HEK293 (cell line): Measurements from ENCODE around the gene PHLDA1.
A peak's percentile ranks its signal among the peaks of the same experiment; 100 is the strongest.

Experiments
- CTCF ChIA-PET: fragments of 350-600 bp; formaldehyde crosslinking; extraction: SDS; loops from one replicate; lab custom pipeline; 2021; ENCODE audit warnings: antibody characterized with exemption; lab: Yijun Ruan, JAX
- POLR2A ChIA-PET: fragments of 300-600 bp; formaldehyde crosslinking; extraction: SDS; loops from one replicate; lab custom pipeline; 2020; ENCODE audit warnings: antibody characterized with exemption, inconsistent platforms; lab: Yijun Ruan, JAX
- H3K27ac ChIP-seq: fragments of 200-500 bp; sonication (Bioruptor generic); 2 replicates; pipeline ENCODE4 v1.5.1; 2014; ENCODE audit warnings: low read depth, low read length, control low read depth, inconsistent platforms; ENCODE audit errors: extremely low read depth
- H3K36me3 ChIP-seq, 2 experiments: fragments of 200-500 bp in 1 of 2; sonication (Bioruptor generic) in 1 of 2; 1 replicate in 1 of 2; 2 replicates in 1 of 2; pipeline ENCODE4 v1.5.1; 2014 to 2017; ENCODE audit warnings: inconsistent platforms in 2 of 2, low read length in 2 of 2; ENCODE audit not compliant: control insufficient read depth in 2 of 2, insufficient read depth in 1 of 2
- H3K4me1 ChIP-seq: fragments of 200-500 bp; sonication (Bioruptor generic); 2 replicates; pipeline ENCODE4 v1.5.1; 2014; ENCODE audit warnings: mild to moderate bottlenecking, low read length, inconsistent platforms; ENCODE audit not compliant: control insufficient read depth, insufficient read depth
- H3K4me3 ChIP-seq: 2 replicates; pipeline ENCODE4 v1.5.1; 2011; ENCODE audit warnings: low read depth, mild to moderate bottlenecking, control low read depth, low read length, moderate library complexity
- H3K9me3 ChIP-seq: fragments of 200-500 bp; sonication (Bioruptor generic); 2 replicates; pipeline ENCODE4 v1.5.1; 2014; ENCODE audit warnings: low read depth, low read length, inconsistent platforms; ENCODE audit not compliant: control insufficient read depth, insufficient read depth
- ATF2 ChIP-seq: fragments of 450-650 bp; formaldehyde crosslinking; IDR thresholded peaks from 2 replicates; pipeline ENCODE4 v1.5.1; 2016; ENCODE audit warnings: missing biosample characterization, missing genetic modification characterization, low read depth
- BCL11B ChIP-seq: fragments of 450-650 bp; formaldehyde crosslinking; IDR thresholded peaks from 2 replicates; pipeline ENCODE4 v1.5.1; 2016; ENCODE audit warnings: low read depth, missing biosample characterization, missing genetic modification characterization
- MEIS1 ChIP-seq: sonication (generic); formaldehyde crosslinking; IDR thresholded peaks from 2 replicates; pipeline ENCODE4 v1.8.1; 2022; ENCODE audit warnings: missing genetic modification reagents, mild to moderate bottlenecking, borderline replicate concordance
- PBX3 ChIP-seq: sonication (generic); formaldehyde crosslinking; IDR thresholded peaks from 2 replicates; pipeline ENCODE4 v1.8.1; 2022; ENCODE audit warnings: mild to moderate bottlenecking, moderate library complexity, missing genetic modification reagents
- SP7 ChIP-seq: fragments of 450-650 bp; formaldehyde crosslinking; IDR thresholded peaks from 2 replicates; pipeline ENCODE4 v1.5.1; 2016; ENCODE audit warnings: missing biosample characterization, missing genetic modification characterization
- ZBTB7A ChIP-seq: fragments of 450-650 bp; formaldehyde crosslinking; IDR thresholded peaks from 2 replicates; pipeline ENCODE4 v1.5.1; 2016; ENCODE audit warnings: low read depth, missing biosample characterization, missing genetic modification characterization
- ZBTB8A ChIP-seq: fragments of 450-650 bp; formaldehyde crosslinking; IDR thresholded peaks from 2 replicates; pipeline ENCODE4 v1.5.1; 2016; ENCODE audit warnings: missing biosample characterization, missing genetic modification characterization
- ZNF157 ChIP-seq: fragments of 450-650 bp; formaldehyde crosslinking; IDR thresholded peaks from 2 replicates; pipeline ENCODE4 v1.5.1; 2016; ENCODE audit warnings: missing biosample characterization, missing genetic modification characterization
- ZNF184 ChIP-seq: fragments of 450-650 bp; IDR thresholded peaks from 2 replicates; pipeline ENCODE4 v1.5.1; 2018; ENCODE audit warnings: missing biosample characterization, mild to moderate bottlenecking, missing genetic modification characterization
- ZNF239 ChIP-seq: fragments of 450-650 bp; formaldehyde crosslinking; IDR thresholded peaks from 2 replicates; pipeline ENCODE4 v1.5.1; 2016; ENCODE audit warnings: missing biosample characterization, missing genetic modification characterization
- ZNF362 ChIP-seq: fragments of 450-650 bp; formaldehyde crosslinking; IDR thresholded peaks from 2 replicates; pipeline ENCODE4 v1.5.1; 2016; ENCODE audit warnings: missing biosample characterization, missing genetic modification characterization
- ZNF37A ChIP-seq: fragments of 450-650 bp; IDR thresholded peaks from 2 replicates; pipeline ENCODE4 v1.5.1; 2018; ENCODE audit warnings: missing biosample characterization, missing genetic modification characterization
- ZNF391 ChIP-seq: fragments of 450-650 bp; formaldehyde crosslinking; IDR thresholded peaks from 2 replicates; pipeline ENCODE4 v1.5.1; 2016; ENCODE audit warnings: low read depth, missing biosample characterization, missing genetic modification characterization, borderline replicate concordance
- ZNF529 ChIP-seq: fragments of 450-650 bp; formaldehyde crosslinking; IDR thresholded peaks from 2 replicates; pipeline ENCODE4 v1.5.1; 2017; ENCODE audit warnings: missing genetic modification characterization, missing biosample characterization; ENCODE audit not compliant: insufficient replicate concordance
- ZNF558 ChIP-seq: fragments of 450-650 bp; formaldehyde crosslinking; IDR thresholded peaks from 2 replicates; pipeline ENCODE4 v1.5.1; 2016; ENCODE audit warnings: missing biosample characterization, missing genetic modification characterization
- ZNF585B ChIP-seq: fragments of 450-650 bp; formaldehyde crosslinking; IDR thresholded peaks from 2 replicates; pipeline ENCODE4 v1.5.1; 2016; ENCODE audit warnings: missing biosample characterization, missing genetic modification characterization
- ZNF610 ChIP-seq: fragments of 450-650 bp; formaldehyde crosslinking; IDR thresholded peaks from 2 replicates; pipeline ENCODE4 v1.5.1; 2016; ENCODE audit warnings: missing biosample characterization, missing genetic modification characterization, borderline replicate concordance
- ZNF621 ChIP-seq: fragments of 450-650 bp; formaldehyde crosslinking; IDR thresholded peaks from 2 replicates; pipeline ENCODE4 v1.5.1; 2017; ENCODE audit warnings: missing biosample characterization, missing genetic modification characterization
- ZNF768 ChIP-seq: fragments of 450-650 bp; formaldehyde crosslinking; IDR thresholded peaks from 2 replicates; pipeline ENCODE4 v1.5.1; 2018; ENCODE audit warnings: missing biosample characterization, mild to moderate bottlenecking, missing genetic modification characterization
- ZNF830 ChIP-seq: fragments of 450-650 bp; IDR thresholded peaks from 2 replicates; pipeline ENCODE4 v1.5.0; 2018; ENCODE audit warnings: missing biosample characterization, missing genetic modification characterization, low read depth, mild to moderate bottlenecking, moderate library complexity
- ZNF837 ChIP-seq: fragments of 450-650 bp; formaldehyde crosslinking; IDR thresholded peaks from 2 replicates; pipeline ENCODE4 v1.5.1; 2016; ENCODE audit warnings: missing biosample characterization, missing genetic modification characterization
- ZSCAN23 ChIP-seq: fragments of 450-650 bp; formaldehyde crosslinking; IDR thresholded peaks from 2 replicates; pipeline ENCODE4 v1.5.1; 2016; ENCODE audit warnings: missing biosample characterization, missing genetic modification characterization
- TF ChIP-seq, protein P1 (sequence below): fragments of 450-650 bp; formaldehyde crosslinking; IDR thresholded peaks from 2 replicates; pipeline ENCODE4 v1.5.1; 2016; ENCODE audit warnings: missing biosample characterization, missing genetic modification characterization, borderline replicate concordance

The PHLDA1 gene

DNA sequence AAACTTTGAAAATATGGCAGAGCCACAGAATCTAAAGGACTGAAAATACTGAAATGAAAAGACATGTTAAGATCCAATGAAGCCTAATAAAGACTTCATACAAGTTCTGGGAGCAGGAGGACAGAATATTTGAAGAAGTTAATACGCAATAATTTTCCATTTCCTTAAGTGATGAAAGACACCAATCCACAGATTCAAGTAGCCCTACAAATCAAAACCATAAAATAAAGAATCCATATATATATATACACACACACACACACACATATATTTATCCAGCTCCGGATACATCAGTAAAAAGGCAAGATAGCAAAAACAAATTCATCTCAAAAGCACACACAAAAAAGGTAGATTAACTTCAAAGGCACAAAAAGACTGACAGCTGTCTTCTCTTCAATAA is 47.2 kb upstream of the PHLDA1 start:
- no peaks in the 10 kb centered on the region; the same call in 1 of the 2 replicates for H3K4me1 ChIP-seq
- ChIA-PET POLR2A (no interaction called here), CTCF (interaction anchor here (1.0 kb wide), 1 partner anchor 499 kb away, joined by 3 read pairs; no protein-coding TSS in a partner anchor)
- peaks cover 0 to 17% of the 10 kb centered on the region in 2 experiments; a peak in 2 of 3 replicates for H3K36me3 ChIP-seq
- no peaks in the 10 kb centered on the region for H3K9me3 ChIP-seq
- no peak overlapping the region for H3K4me3 ChIP-seq
- no peak for TF ChIP-seq ZNF830 (tag by site-specific recombination)
- no peak for TF ChIP-seq PBX3 (CRISPR knock-in tag)
- 0 out of 2 replicates have a peak, but pooled peaks have one; percentile 10 for TF ChIP-seq ZNF585B (tag by site-specific recombination)
- peak; percentile 100 for TF ChIP-seq ZNF558 (tag by site-specific recombination)
- TF ChIP-seq ZNF837 (tag by site-specific recombination): no peak
- no peak overlapping the region for H3K27ac ChIP-seq

GRCh38 chr12:76075448-76075847 is 43.9 kb upstream of the PHLDA1 start:
- CTCF ChIA-PET: no interaction called here
- Histone ChIP-seq H3K4me1 (no peaks in the 10 kb centered on the region; the same call in 1 of the 2 replicates), H3K36me3 (peaks cover 4 to 42% of the 10 kb centered on the region in 2 experiments), H3K27ac (no peak overlapping the region), H3K9me3 (no peaks in the 10 kb centered on the region), H3K4me3 (no peak overlapping the region)
- no peak for TF ChIP-seq ZNF837 (tag by site-specific recombination)
- no peak for TF ChIP-seq ZNF37A (tag by site-specific recombination)
- TF ChIP-seq, protein P1, sequence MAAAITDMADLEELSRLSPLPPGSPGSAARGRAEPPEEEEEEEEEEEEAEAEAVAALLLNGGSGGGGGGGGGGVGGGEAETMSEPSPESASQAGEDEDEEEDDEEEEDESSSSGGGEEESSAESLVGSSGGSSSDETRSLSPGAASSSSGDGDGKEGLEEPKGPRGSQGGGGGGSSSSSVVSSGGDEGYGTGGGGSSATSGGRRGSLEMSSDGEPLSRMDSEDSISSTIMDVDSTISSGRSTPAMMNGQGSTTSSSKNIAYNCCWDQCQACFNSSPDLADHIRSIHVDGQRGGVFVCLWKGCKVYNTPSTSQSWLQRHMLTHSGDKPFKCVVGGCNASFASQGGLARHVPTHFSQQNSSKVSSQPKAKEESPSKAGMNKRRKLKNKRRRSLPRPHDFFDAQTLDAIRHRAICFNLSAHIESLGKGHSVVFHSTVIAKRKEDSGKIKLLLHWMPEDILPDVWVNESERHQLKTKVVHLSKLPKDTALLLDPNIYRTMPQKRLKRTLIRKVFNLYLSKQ (tag by site-specific recombination): no peak
- no peak for TF ChIP-seq SP7 (tag by site-specific recombination)
- TF ChIP-seq ZSCAN23 (tag by site-specific recombination): no peak
- TF ChIP-seq BCL11B (tag by site-specific recombination): no peak
- no peak for TF ChIP-seq ZNF391 (tag by site-specific recombination)
- TF ChIP-seq ZBTB8A (tag by site-specific recombination): no peak
- TF ChIP-seq ZNF558 (tag by site-specific recombination): no peak
- no peak for TF ChIP-seq ZBTB7A (tag by site-specific recombination)
- TF ChIP-seq ZNF239: no peak
- POLR2A ChIA-PET: no interaction called here

DNA sequence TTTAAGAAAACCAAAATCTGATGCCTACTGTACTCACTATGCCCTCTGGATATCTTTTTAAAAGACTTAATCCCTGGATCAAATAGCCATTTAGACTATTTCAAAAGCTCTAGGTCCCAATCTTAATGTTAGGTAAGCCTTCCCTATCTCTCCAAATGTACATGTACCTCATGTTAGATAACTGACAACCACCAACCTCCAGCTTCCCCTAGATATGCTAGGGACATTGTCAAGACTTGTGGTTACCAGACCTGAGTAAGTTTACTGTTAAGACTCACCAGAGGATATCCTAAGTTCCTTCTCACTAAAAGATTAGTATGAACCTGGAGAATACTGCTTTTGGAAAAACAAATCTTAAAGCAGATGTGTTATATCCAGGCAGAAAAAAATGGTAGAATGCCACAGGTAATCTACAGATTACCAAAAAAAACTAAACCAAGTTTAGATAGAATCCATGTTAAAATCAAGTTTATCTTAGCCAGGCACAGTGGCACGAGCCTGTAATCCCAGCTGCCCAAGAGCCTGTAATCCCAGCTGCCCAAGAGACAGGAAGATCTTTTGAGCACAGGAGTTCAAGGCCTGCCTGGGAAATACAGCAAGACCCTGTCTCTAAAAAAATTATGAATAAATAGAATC is 43.2 kb upstream of the PHLDA1 start:
- Histone ChIP-seq H3K9me3 (no peaks in the 10 kb centered on the region), H3K27ac (no peak overlapping the region), H3K4me1 (no peaks in the 10 kb centered on the region), H3K4me3 (no peak overlapping the region), H3K36me3 (peaks cover 4 to 42% of the 10 kb centered on the region in 2 experiments)
- no peak for TF ChIP-seq MEIS1
- TF ChIP-seq ZNF621: no peak
- POLR2A ChIA-PET: no interaction called here
- CTCF ChIA-PET: interaction anchor here (0.7 kb wide), 1 partner anchor 71 kb away, joined by 3 read pairs; no protein-coding TSS in a partner anchor

- POLR2A ChIA-PET: no interaction called here
- H3K36me3 ChIP-seq: peaks cover 6 to 49% of the 10 kb centered on the region in 2 experiments
- CTCF ChIA-PET: no interaction called here
- H3K9me3 ChIP-seq: no peaks in the 10 kb centered on the region
- H3K4me3 ChIP-seq: no peak overlapping the region
- no peaks in the 10 kb centered on the region for H3K4me1 ChIP-seq
- H3K27ac ChIP-seq: no peak overlapping the region
- TF ChIP-seq BCL11B (tag by site-specific recombination): no peak
- no peak for TF ChIP-seq ZNF157 (tag by site-specific recombination)
- TF ChIP-seq ZNF529: no peak
- TF ChIP-seq ZNF184 (tag by site-specific recombination): no peak
- no peak for TF ChIP-seq ZNF362
- TF ChIP-seq ZNF768 (tag by site-specific recombination): no peak
- TF ChIP-seq ATF2 (tag by site-specific recombination): no peak
- no peak for TF ChIP-seq ZNF610 (tag by site-specific recombination)
These were observed 42.0 kb upstream of the PHLDA1 start for GRCh38 chr12:76073561-76073960.
